Activated T-helper 1 cell treated with anti-CD3 and anti-CD28 coated beads, Interleukin-12 subunit alpha, Interleukin-12 subunit beta, Interleukin-2, Interleukin-4 antibody, amounts not matched to agents 30 ng/mL and 10 ng/mL and 1 ng/mL, durations not matched to agents 14 hours and 24 hours and 36 hours (primary cell): Measurements from ENCODE around the gene SUSD1. TPM values are rescaled to one million over a fixed set of nuclear protein-coding genes. Genes with fewer than 3 reads are reported as not detected.

Experiments
- DNase-seq: peaks from one replicate; pipeline ENCODE4 v3.0.0; 2021; ENCODE audit warnings: low spot score
- H3K27ac Mint-ChIP-seq: one replicate; pipeline ENCODE4 v1.8.0; 2021; ENCODE audit warnings: mild to moderate bottlenecking, mixed read lengths
- H3K27me3 Mint-ChIP-seq: one replicate; pipeline ENCODE4 v1.8.0; 2022; ENCODE audit warnings: mild to moderate bottlenecking, moderate library complexity, mixed read lengths; ENCODE audit not compliant: insufficient read depth
- H3K36me3 Mint-ChIP-seq: one replicate; pipeline ENCODE4 v1.8.0; 2021; ENCODE audit warnings: low read depth, mixed read lengths
- H3K4me1 Mint-ChIP-seq: one replicate; pipeline ENCODE4 v1.8.0; 2021; ENCODE audit warnings: low read depth, mixed read lengths
- H3K4me3 Mint-ChIP-seq: one replicate; pipeline ENCODE4 v1.8.0; 2021; ENCODE audit warnings: mild to moderate bottlenecking, moderate library complexity, mixed read lengths
- H3K9me3 Mint-ChIP-seq: one replicate; pipeline ENCODE4 v1.8.0; 2021; ENCODE audit warnings: mixed read lengths
- intact Hi-C: fragments of 100-400 bp; cut with micrococcal nuclease; formaldehyde crosslinking; loops from one replicate; pipeline ENCODE4 v1.15.1; 2024
- total RNA-seq: library from RNA; stranded (reverse); gene quantifications from 2 replicates; pipeline ENCODE4 v1.2.3, GENCODE V29; 2022

SUSD1 gene
- total RNA-seq, 1 donor from 2014 or later, result 3.7 TPM

DNA sequence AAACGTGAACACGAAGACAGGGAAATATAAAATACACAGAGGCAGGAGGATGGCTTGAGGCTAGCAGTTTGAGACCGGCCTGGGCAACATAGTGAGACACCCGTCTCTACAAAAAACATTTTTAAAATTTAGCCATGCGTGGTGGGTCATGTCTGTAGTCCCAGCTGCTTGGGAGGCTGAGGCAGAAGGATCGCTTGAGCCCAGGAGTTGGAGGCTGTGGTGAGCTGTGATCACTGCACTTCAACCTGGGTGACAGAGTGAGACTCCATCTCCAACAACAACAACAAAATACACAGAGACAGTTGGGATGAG lies 55.1 kb downstream of the SUSD1 start:
- no peaks in the 10 kb centered on the region for H3K27me3 Mint-ChIP-seq
- no peak for DNase-seq
- H3K4me3 Mint-ChIP-seq, result no peak overlapping the region
- H3K9me3 Mint-ChIP-seq, result no peaks in the 10 kb centered on the region
- intact Hi-C loops, result no loop called here
- no peak overlapping the region for H3K27ac Mint-ChIP-seq
- peaks cover 20% of the 10 kb centered on the region for H3K36me3 Mint-ChIP-seq
- H3K4me1 Mint-ChIP-seq, result peaks cover 11% of the 10 kb centered on the region

DNA sequence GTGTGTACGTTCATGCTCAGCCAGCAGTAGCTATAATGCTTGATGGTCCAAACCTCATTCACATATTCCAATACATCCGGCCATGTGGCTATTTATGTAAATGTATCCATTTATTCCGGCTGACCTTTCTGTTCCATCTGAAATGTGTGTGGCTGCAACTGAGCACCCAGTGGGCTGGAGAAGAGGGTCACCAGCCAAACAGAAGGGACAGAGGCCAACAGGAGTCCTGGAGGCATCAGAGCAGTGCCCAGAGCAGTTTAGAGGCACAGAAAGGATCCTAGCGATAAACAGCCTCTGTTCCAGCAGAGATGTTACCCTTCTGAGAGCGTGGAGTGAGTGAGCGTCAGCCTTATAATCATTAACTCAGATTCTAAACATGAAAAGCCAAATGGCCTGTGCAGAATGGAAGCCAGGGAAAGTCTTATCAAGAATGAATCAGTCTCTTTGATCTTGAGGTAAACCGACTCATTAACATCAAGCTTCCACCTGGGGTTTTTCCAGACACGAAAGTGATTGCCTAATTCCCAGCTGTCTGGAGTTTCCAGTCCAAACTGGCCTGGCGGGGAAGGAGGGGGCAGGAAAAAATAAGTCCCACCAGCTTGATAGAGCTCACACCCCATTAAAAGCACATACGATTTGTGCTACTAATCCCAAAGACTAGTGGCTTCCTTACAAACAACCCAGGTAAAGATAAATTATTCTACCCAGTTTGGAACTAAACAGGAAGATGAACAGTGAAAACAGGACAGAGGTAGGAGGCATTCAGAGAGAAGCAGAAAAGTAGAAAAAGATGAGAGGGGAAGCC lies 55.7 kb downstream of the SUSD1 start:
- H3K4me1 Mint-ChIP-seq, result peaks cover 11% of the 10 kb centered on the region
- H3K27me3 Mint-ChIP-seq, result no peaks in the 10 kb centered on the region
- H3K27ac Mint-ChIP-seq, result no peak overlapping the region
- H3K36me3 Mint-ChIP-seq, result peaks cover 20% of the 10 kb centered on the region
- intact Hi-C loops, result no loop called here
- DNase-seq, result no peak
- no peaks in the 10 kb centered on the region for H3K9me3 Mint-ChIP-seq
- no peak overlapping the region for H3K4me3 Mint-ChIP-seq

DNA sequence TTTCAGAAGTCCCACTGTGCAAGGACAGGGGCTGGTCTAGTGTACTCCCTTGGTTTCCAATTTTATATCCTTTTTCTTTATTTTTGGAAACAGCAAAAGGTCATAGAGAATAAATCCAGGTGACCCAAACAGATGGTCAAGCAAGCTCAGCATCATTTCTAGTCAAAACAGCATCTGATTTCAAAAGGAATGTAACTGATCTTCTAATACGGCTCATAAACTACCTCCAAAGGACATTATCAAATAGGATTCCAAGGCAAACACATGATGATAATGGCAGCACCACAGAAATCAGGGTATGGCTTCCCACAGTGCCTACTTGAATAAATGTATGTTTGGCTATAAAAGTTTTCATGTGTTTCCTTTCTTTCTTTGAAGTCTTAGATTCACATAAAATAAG lies 57.1 kb downstream of the SUSD1 start:
- no peak for DNase-seq
- no peak overlapping the region for H3K4me3 Mint-ChIP-seq
- peaks cover 11% of the 10 kb centered on the region for H3K4me1 Mint-ChIP-seq
- no peak overlapping the region for H3K27ac Mint-ChIP-seq
- H3K36me3 Mint-ChIP-seq, result peaks cover 17% of the 10 kb centered on the region
- intact Hi-C loops, result no loop called here
- no peaks in the 10 kb centered on the region for H3K27me3 Mint-ChIP-seq
- H3K9me3 Mint-ChIP-seq, result no peaks in the 10 kb centered on the region

DNA sequence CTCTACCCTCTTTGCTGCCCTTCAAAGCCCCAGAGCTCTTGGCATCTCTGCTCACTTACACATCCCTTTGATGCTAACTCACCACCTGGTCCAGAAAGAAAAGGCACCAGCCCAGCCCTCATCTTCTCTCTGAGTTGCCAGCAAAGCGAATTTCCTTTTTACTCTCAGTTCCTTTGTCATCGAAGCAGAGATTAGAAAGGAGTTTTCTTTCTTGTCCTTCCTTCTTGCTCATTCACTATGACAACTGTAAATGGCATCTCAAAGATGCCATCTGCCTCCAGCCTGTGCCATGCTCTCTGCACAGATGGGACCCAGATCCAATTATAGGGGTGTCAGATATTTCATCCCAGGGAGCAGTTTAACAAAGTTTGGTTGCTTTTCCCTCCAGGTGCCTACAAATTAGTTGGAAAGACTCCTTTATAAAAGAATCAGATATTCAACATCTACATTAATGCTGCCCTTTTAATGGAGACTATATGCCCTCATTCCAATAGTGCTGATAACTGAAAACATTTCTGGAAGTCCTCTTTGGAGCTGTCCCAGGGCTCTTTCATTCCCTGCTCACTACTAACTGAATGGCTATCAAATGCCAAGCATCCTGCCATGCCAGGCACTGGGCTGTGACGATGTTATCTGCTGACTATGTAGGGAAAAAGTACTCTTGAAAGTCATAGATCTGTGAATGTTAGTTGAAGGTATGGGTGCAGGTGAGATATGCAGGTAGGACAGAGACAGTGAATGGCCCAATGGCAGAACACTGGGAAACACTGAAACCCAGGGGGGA lies 58.9 kb downstream of the SUSD1 start:
- Mint-ChIP-seq H3K4me1 (peaks cover 1% of the 10 kb centered on the region), H3K27me3 (no peaks in the 10 kb centered on the region), H3K27ac (no peak overlapping the region), H3K36me3 (peaks cover 10% of the 10 kb centered on the region), H3K4me3 (no peak overlapping the region), H3K9me3 (no peaks in the 10 kb centered on the region)
- no peak for DNase-seq
- intact Hi-C loops, result no loop called here

DNA sequence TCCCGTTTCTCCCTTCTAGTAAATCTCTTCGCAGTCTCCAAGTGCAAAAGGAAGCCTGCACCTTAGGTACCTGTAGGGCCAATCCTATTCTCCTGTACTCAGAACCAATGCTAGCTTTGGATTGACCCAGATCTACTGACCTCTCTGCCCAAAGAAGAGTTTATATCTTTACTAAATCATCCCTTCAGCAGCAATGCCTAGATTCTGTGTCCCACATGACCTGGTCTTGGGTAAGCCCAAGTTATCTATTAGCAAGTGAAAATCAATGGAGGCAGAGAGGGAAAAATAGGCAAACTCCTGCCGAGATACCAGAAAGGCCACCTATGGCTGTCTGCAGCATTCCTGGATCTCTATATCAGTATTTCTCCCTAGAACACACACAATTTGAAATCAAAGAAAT lies 60.0 kb downstream of the SUSD1 start:
- Mint-ChIP-seq H3K9me3 (no peaks in the 10 kb centered on the region), H3K4me3 (no peak overlapping the region), H3K4me1 (no peaks in the 10 kb centered on the region), H3K27me3 (no peaks in the 10 kb centered on the region), H3K36me3 (peaks cover 10% of the 10 kb centered on the region), H3K27ac (no peak overlapping the region)
- intact Hi-C loops, result no loop called here
- no peak for DNase-seq

DNA sequence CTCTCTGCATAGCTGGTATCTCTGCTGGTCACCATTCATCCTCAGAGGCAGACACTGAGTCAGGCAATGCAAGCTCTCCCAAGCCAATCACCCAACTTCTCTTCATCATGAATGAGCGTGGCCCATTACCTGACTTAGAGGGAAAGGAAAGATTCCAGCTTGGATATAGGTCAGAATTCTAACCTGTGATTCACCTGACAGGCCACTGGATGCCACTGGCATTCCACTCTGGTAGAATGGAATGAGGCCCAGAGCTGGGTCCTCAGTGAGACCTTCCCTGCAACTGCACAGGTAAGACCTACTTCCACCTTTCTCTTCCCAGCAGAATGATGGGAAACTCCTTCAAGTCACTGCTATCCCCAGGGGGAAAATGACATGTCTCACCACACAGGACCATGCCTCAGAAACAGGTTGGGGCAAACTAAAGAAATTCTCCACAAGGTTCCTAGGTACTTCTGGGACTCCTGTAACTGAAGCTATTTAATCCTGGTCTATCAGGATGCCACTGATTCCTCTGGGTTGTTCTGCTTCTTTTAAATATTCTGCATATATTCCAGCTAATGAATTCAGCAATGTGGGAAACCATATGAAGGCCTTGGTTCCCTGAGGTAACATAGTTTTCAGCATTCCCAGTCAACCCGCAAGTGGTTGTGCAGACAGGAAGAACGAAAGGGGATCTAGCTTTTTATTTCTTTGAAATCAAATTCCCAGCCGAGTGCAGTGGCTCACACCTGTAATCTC lies 62.0 kb downstream of the SUSD1 start:
- no peaks in the 10 kb centered on the region for H3K9me3 Mint-ChIP-seq
- H3K27ac Mint-ChIP-seq, result no peak overlapping the region
- DNase-seq, result no peak
- peaks cover 7% of the 10 kb centered on the region for H3K36me3 Mint-ChIP-seq
- no peaks in the 10 kb centered on the region for H3K27me3 Mint-ChIP-seq
- H3K4me3 Mint-ChIP-seq, result no peak overlapping the region
- H3K4me1 Mint-ChIP-seq, result no peaks in the 10 kb centered on the region
- intact Hi-C loops, result loop anchor here (1.0 kb wide), 1 partner anchor 248 kb away; no protein-coding TSS in a partner anchor

DNA sequence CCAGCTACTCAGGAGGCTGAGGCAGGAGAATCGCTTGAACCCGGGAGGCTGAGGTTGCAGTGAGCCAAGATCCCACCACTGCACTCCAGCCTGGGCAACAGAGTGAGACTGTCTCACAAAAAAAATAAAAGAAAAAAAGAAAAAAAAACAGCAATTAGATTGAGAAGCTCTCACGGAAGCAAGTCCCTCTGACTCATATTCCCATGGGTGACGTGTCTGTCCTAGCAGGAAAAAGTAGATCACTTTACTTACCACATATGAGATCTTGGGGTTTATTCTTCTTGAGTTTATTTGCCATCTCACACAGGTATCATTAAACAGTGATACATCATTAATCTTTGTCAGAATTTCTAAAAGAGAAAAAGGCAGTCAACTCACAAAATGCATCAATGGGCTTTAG lies 62.6 kb downstream of the SUSD1 start:
- H3K9me3 Mint-ChIP-seq, result no peaks in the 10 kb centered on the region
- no peaks in the 10 kb centered on the region for H3K27me3 Mint-ChIP-seq
- no peak overlapping the region for H3K4me3 Mint-ChIP-seq
- H3K36me3 Mint-ChIP-seq, result peaks cover 7% of the 10 kb centered on the region
- no peaks in the 10 kb centered on the region for H3K4me1 Mint-ChIP-seq
- intact Hi-C loops, result no loop called here
- DNase-seq, result no peak
- no peak overlapping the region for H3K27ac Mint-ChIP-seq

DNA sequence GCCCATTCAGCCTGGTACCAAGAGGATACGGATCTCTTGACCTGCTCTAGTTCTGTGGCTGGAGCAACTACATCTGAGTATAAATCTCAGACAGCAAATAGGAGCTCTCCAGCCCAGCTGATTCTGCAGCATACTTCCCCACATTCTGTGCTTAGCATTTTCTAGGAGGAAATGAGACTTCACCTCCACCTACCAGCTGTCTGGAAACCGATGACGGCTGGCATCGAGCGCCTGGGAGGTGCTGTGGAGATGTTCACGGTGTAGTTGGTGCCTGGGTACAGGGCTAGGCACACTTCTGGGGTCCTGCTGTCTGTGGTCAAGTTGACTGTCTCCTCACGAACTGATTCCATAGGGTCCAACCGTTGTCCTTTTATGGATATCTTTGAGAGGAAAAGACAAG lies 63.6 kb downstream of the SUSD1 start:
- H3K4me1 Mint-ChIP-seq, result no peaks in the 10 kb centered on the region
- no peak overlapping the region for H3K4me3 Mint-ChIP-seq
- no peaks in the 10 kb centered on the region for H3K9me3 Mint-ChIP-seq
- no peak for DNase-seq
- intact Hi-C loops, result no loop called here
- no peak overlapping the region for H3K27ac Mint-ChIP-seq
- H3K36me3 Mint-ChIP-seq, result peaks cover 7% of the 10 kb centered on the region
- no peaks in the 10 kb centered on the region for H3K27me3 Mint-ChIP-seq

DNA sequence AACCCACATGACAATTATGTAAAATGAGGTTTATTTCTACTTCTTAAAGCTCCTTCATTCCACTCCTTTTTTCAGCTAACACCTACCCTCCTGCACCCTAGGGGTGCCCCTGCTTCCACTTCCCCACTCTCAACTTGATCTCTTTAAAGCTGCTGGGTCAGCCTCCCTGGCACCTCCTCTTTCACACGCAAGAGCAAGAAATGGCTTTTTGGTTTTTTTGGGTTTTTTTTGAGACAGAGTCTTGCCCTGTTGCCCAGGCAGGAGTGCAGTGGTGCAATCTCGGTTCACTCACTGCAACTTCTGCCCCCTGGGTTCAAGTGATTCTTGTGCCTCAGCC lies 64.4 kb downstream of the SUSD1 start:
- DNase-seq, result no peak
- Mint-ChIP-seq H3K4me3 (no peak overlapping the region), H3K36me3 (peaks cover 7% of the 10 kb centered on the region), H3K4me1 (no peaks in the 10 kb centered on the region), H3K27me3 (no peaks in the 10 kb centered on the region), H3K27ac (no peak overlapping the region), H3K9me3 (no peaks in the 10 kb centered on the region)
- intact Hi-C loops, result no loop called here

DNA sequence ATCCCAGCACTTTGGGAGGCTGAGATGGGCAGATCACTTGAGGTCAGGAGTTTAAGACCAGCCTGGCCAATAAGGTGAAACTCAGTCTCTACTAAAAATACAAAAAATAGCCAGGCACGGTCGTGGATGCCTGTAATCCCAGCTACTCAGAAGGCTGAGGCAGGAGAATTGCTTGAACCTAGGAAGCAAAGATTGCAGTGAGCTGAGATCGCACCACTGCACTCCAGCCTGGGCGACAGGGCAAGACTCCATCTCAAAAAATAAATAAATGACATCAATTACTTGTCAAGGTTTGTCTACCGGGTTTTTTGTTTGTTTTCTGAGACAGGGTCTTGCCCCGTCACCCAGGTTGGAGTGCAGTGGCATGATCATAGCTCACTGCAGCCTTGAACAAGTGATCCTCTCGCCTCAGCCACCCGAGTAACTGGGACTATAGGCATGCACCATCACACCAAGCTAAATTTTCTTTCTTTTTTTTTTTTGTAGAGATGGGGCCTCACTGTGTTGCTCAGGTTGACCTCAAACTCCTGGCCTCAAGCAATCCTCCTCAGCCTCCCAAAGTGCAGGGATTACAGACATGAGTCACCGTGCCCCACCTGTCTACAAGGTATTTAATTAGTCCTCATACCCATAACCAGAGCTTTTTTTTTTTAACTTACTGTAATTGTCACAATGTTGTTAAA lies 64.9 kb downstream of the SUSD1 start:
- H3K36me3 Mint-ChIP-seq, result peaks cover 9% of the 10 kb centered on the region
- H3K27ac Mint-ChIP-seq, result no peak overlapping the region
- H3K9me3 Mint-ChIP-seq, result no peaks in the 10 kb centered on the region
- H3K4me3 Mint-ChIP-seq, result no peak overlapping the region
- no peak for DNase-seq
- peaks cover under 1% of the 10 kb centered on the region for H3K4me1 Mint-ChIP-seq
- no peaks in the 10 kb centered on the region for H3K27me3 Mint-ChIP-seq
- intact Hi-C loops, result no loop called here

DNA sequence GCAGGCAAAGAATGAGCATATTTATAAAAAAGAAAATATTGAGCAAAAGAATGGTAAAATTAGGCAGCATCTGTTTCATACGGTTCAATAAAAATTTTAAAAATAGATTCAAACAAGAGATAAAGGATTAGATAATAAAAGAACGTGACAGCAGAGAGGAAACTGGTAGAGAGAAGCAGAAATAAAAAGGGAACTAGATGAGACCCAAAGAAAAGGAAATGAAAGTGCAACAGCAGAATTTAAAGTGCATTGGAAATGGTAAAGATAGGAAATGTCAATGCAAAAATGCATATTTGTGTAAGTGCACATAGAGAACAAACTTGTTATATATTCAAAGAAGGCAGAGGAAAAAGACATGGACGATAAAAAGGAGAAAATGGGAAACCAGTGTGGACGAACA lies 70.2 kb downstream of the SUSD1 start:
- Mint-ChIP-seq H3K27me3 (peaks cover 5% of the 10 kb centered on the region), H3K9me3 (no peaks in the 10 kb centered on the region), H3K36me3 (peaks cover 9% of the 10 kb centered on the region), H3K4me1 (peaks cover 8% of the 10 kb centered on the region), H3K27ac (no peak overlapping the region), H3K4me3 (no peak overlapping the region)
- no peak for DNase-seq
- intact Hi-C loops, result no loop called here

DNA sequence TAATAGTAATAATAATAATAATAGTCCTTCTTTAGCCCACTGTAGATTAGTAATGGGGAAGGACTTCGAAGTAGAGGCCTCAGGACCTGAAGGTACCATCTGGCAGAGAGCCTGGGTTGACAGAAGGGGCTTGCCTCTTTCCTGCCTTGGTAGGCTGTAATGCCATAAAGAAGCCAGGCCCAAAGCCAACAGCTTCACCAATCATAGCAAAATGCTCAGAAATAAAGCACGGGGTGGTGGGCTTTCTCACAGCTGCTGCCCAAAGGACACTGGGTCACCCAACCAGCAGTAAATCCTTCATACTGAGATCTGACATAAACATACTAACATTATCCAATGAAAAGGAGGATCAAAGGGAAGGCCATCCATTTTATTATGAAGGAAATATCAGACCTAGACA lies 70.7 kb downstream of the SUSD1 start:
- H3K27me3 Mint-ChIP-seq, result peaks cover 5% of the 10 kb centered on the region
- peaks cover 8% of the 10 kb centered on the region for H3K4me1 Mint-ChIP-seq
- no peak overlapping the region for H3K4me3 Mint-ChIP-seq
- H3K36me3 Mint-ChIP-seq, result peaks cover 8% of the 10 kb centered on the region
- DNase-seq, result no peak
- intact Hi-C loops, result no loop called here
- no peaks in the 10 kb centered on the region for H3K9me3 Mint-ChIP-seq
- H3K27ac Mint-ChIP-seq, result no peak overlapping the region

DNA sequence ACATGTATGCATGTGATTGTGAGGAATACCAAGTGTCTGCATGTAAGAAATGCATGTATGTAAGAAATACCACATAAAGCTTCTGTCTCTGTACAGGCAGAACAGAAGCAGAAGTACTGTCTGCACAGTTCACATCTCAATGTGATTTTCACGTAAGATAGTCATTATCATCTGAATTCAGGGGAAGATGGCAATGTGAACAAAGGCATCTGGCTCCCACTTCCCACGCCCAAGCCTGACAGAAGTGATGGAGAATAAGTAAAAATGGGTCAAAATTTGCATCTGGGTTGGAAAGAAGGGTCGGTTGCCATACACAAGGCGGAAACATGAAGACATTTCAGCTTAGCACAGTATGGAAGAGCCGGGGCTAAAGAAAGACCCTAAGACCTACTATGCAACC lies 71.7 kb downstream of the SUSD1 start:
- Mint-ChIP-seq H3K27me3 (peaks cover 5% of the 10 kb centered on the region), H3K4me3 (no peak overlapping the region), H3K4me1 (peaks cover 8% of the 10 kb centered on the region), H3K27ac (no peak overlapping the region), H3K36me3 (peaks cover 8% of the 10 kb centered on the region), H3K9me3 (no peaks in the 10 kb centered on the region)
- DNase-seq, result no peak
- intact Hi-C loops, result no loop called here
